IMR-90 (cell line): ENCODE measurements around the gene LCE2A. TPM values are rescaled to one million over a fixed set of nuclear protein-coding genes. Genes with fewer than 3 reads are reported as not detected.

Experiments used
- ATAC-seq: fragments of 200-7000 bp; cut with Tn5 transposase; 2 replicates; pipeline ENCODE4 v1.9.1; 2020; ENCODE audit warnings: low read depth, mild to moderate bottlenecking, moderate library complexity
- BruUV-seq: library from RNA; stranded (reverse); fragments of 400-500 nt; replicated peaks from 2 replicates; lab custom pipeline; 2021; lab: Mats Ljungman, UMichigan
- CTCF ChIA-PET: fragments of 300-600 bp; formaldehyde crosslinking; extraction: SDS; loops from one replicate; lab custom pipeline; 2021; ENCODE audit warnings: antibody characterized with exemption; lab: Yijun Ruan, JAX
- POLR2A ChIA-PET: fragments of 300-600 bp; sonication (Branson Sonifier 250); formaldehyde crosslinking; loops from one replicate; lab custom pipeline; 2022; ENCODE audit warnings: antibody characterized with exemption; ENCODE audit not compliant: unreplicated experiment; lab: Charles Lee
- DNase-seq: peaks from one replicate; pipeline ENCODE4 v3.0.0; 2013
- H2AFZ ChIP-seq: replicated peaks from 2 replicates; pipeline ENCODE3; 2013; ENCODE audit warnings: low read length, mild to moderate bottlenecking; ENCODE audit not compliant: poor library complexity
- H2AK5ac ChIP-seq: 2 replicates; pipeline ENCODE4 v1.6.1; 2013; ENCODE audit warnings: low read depth, low read length, inconsistent platforms
- H2AK9ac ChIP-seq: replicated peaks from 2 replicates; pipeline ENCODE3; 2013; ENCODE audit warnings: mild to moderate bottlenecking, low read depth, low read length, moderate library complexity; ENCODE audit not compliant: poor library complexity
- H2BK120ac ChIP-seq: 2 replicates; pipeline ENCODE4 v1.6.1; 2013; ENCODE audit warnings: low read depth, low read length, inconsistent platforms
- H2BK15ac ChIP-seq: 3 replicates; pipeline ENCODE4 v1.6.1; 2013; ENCODE audit warnings: low read depth, low read length, inconsistent platforms
- H2BK20ac ChIP-seq: 2 replicates; pipeline ENCODE4 v1.6.1; 2013; ENCODE audit warnings: low read depth, mild to moderate bottlenecking, inconsistent platforms, low read length, moderate library complexity
- H2BK5ac ChIP-seq: 2 replicates; pipeline ENCODE4 v1.6.1; 2013; ENCODE audit warnings: mild to moderate bottlenecking, low read depth, low read length, inconsistent platforms; ENCODE audit not compliant: poor library complexity, severe bottlenecking
- H3K14ac ChIP-seq: replicated peaks from 2 replicates; pipeline ENCODE4 v1.6.1; 2013; ENCODE audit warnings: low read depth, low read length, inconsistent platforms
- H3K18ac ChIP-seq: 2 replicates; pipeline ENCODE4 v1.6.1; 2013; ENCODE audit warnings: low read depth, low read length, control low read depth
- H3K23ac ChIP-seq: 2 replicates; pipeline ENCODE4 v1.6.1; 2013; ENCODE audit warnings: low read depth, low read length, inconsistent platforms
- H3K27ac ChIP-seq: 2 replicates; pipeline ENCODE4 v1.5.1; 2013; ENCODE audit warnings: mild to moderate bottlenecking, control low read depth, low read length; ENCODE audit not compliant: insufficient read depth
- H3K27me3 ChIP-seq: 2 replicates; pipeline ENCODE4 v1.6.1; 2013; ENCODE audit warnings: low read length; ENCODE audit not compliant: control insufficient read depth, insufficient read depth
- H3K36me3 ChIP-seq: 2 replicates; pipeline ENCODE4 v1.6.1; 2013; ENCODE audit warnings: low read length, mixed read lengths; ENCODE audit not compliant: control insufficient read depth, insufficient read depth
- H3K4ac ChIP-seq: 2 replicates; pipeline ENCODE4 v1.6.1; 2013; ENCODE audit warnings: low read depth, low read length, inconsistent platforms
- H3K4me1 ChIP-seq: 2 replicates; pipeline ENCODE4 v1.6.1; 2013; ENCODE audit warnings: low read length, mixed read lengths; ENCODE audit not compliant: control insufficient read depth, insufficient read depth
- H3K4me2 ChIP-seq: 2 replicates; pipeline ENCODE4 v1.6.1; 2013; ENCODE audit warnings: low read depth, mild to moderate bottlenecking, control low read depth, low read length, moderate library complexity
- H3K4me3 ChIP-seq: 2 replicates; pipeline ENCODE4 v1.5.1; 2013; ENCODE audit warnings: low read depth, mild to moderate bottlenecking, control low read depth, low read length, moderate library complexity; ENCODE audit not compliant: insufficient read depth
- H3K56ac ChIP-seq: 2 replicates; pipeline ENCODE4 v1.6.1; 2013; ENCODE audit warnings: low read length, inconsistent platforms; ENCODE audit not compliant: insufficient read depth; ENCODE audit errors: extremely low read depth
- H3K79me1 ChIP-seq, 2 experiments: 2 replicates each; pipeline ENCODE4 v1.6.1; 2013; ENCODE audit warnings: low read length in 2 of 2, inconsistent platforms in 1 of 2, low read depth in 1 of 2
- H3K9ac ChIP-seq: 2 replicates; pipeline ENCODE4 v1.6.1; 2013; ENCODE audit warnings: low read depth, low read length, control low read depth
- H3K9me1 ChIP-seq: 2 replicates; pipeline ENCODE4 v1.6.1; 2013; ENCODE audit warnings: low read length, inconsistent platforms; ENCODE audit not compliant: insufficient read depth
- H3K9me3 ChIP-seq: 2 replicates; pipeline ENCODE4 v1.6.1; 2013; ENCODE audit warnings: low read length; ENCODE audit not compliant: control insufficient read depth, insufficient read depth
- H4K20me1 ChIP-seq: 2 replicates; pipeline ENCODE4 v1.6.1; 2013; ENCODE audit warnings: low read length, inconsistent platforms; ENCODE audit not compliant: insufficient read depth
- H4K5ac ChIP-seq: 2 replicates; pipeline ENCODE4 v1.6.1; 2013; ENCODE audit warnings: mild to moderate bottlenecking, low read depth, low read length, control low read depth
- H4K8ac ChIP-seq, 2 experiments: 2 replicates each; pipeline ENCODE4 v1.6.1; 2013; ENCODE audit warnings: low read depth in 2 of 2, low read length in 2 of 2, control low read depth in 1 of 2, inconsistent platforms in 1 of 2
- H4K91ac ChIP-seq: 2 replicates; pipeline ENCODE4 v1.6.1; 2013; ENCODE audit warnings: low read depth, low read length, inconsistent platforms; ENCODE audit not compliant: insufficient read depth
- CEBPB ChIP-seq: IDR thresholded peaks from 2 replicates; pipeline ENCODE4 v1.6.1; 2012; ENCODE audit warnings: low read depth, low read length, improper control_type of control experiment
- CHD1 ChIP-seq: IDR thresholded peaks from 2 replicates; pipeline ENCODE4 v1.6.1; 2012; ENCODE audit warnings: low read depth, low read length, improper control_type of control experiment
- FOS ChIP-seq: fragments of 150-350 bp; IDR thresholded peaks from 2 replicates; pipeline ENCODE4 v1.6.1; 2016; ENCODE audit warnings: low read depth, low read length
- MAFK ChIP-seq: IDR thresholded peaks from 2 replicates; pipeline ENCODE4 v1.6.1; 2012; ENCODE audit warnings: low read depth, low read length, improper control_type of control experiment
- MAZ ChIP-seq: IDR thresholded peaks from 2 replicates; pipeline ENCODE4 v1.6.1; 2012; ENCODE audit warnings: low read depth, mild to moderate bottlenecking, low read length, improper control_type of control experiment, moderate library complexity, borderline replicate concordance
- RAD21 ChIP-seq: IDR thresholded peaks from 2 replicates; pipeline ENCODE4 v1.6.1; 2012; ENCODE audit warnings: low read length, improper control_type of control experiment
- RCOR1 ChIP-seq: IDR thresholded peaks from 2 replicates; pipeline ENCODE4 v1.6.1; 2012; ENCODE audit warnings: mild to moderate bottlenecking, low read length, improper control_type of control experiment; ENCODE audit not compliant: insufficient replicate concordance
- WGBS, 2 experiments: methylation state at CpG; one replicate each; pipeline versions ENCODE4 v1.1.5 to v1.1.7; 2013; ENCODE audit warnings: missing lambda C conversion rate in 2 of 2; ENCODE audit not compliant: insufficient read length in 1 of 2; ENCODE audit errors: extremely low coverage in 2 of 2; 5-methylcytosine and 5-hydroxymethylcytosine counted together
- dilution Hi-C: fragments of 300-500 bp; cut with HindIII; formaldehyde crosslinking; loops from one replicate; pipeline ENCODE4 v1.14.3; 2018; ENCODE audit warnings: low sequenced_read_pairs; ENCODE audit not compliant: unreplicated experiment
- in situ Hi-C: fragments of 300-500 bp; cut with MboI; formaldehyde crosslinking; loops from 3 replicates; pipeline ENCODE4 v1.14.3; 2019; ENCODE audit warnings: low sequenced_read_pairs, inconsistent platforms, mixed read lengths
- intact Hi-C: fragments of 100-400 bp; cut with micrococcal nuclease; formaldehyde crosslinking; loops from 2 replicates; pipeline ENCODE4 v1.10.0; 2022
- polyA plus RNA-seq, 3 experiments: library from polyadenylated mRNA; depleted of rRNA; stranded (reverse); fragments of >200 nt; gene quantifications; 2 replicates each; pipeline ENCODE4 v1.2.3, GENCODE V29; 2012; ENCODE audit warnings: low replicate concordance in 1 of 3
- total RNA-seq: library from RNA; depleted of rRNA; stranded (reverse); fragments of >200 nt; gene quantifications from 2 replicates; pipeline ENCODE4 v1.2.3, GENCODE V29; 2012
- TF ChIP-seq, protein P1 (sequence below): fragments of 150-350 bp; IDR thresholded peaks from 2 replicates; pipeline ENCODE4 v1.6.1; 2017; ENCODE audit warnings: mild to moderate bottlenecking, antibody characterized with exemption, low read length, low read depth
- TF ChIP-seq, protein P2 (sequence below): fragments of 150-350 bp; IDR thresholded peaks from 2 replicates; pipeline ENCODE4 v1.6.1; 2016; ENCODE audit warnings: low read depth, mild to moderate bottlenecking, low read length, moderate library complexity, borderline replicate concordance

The LCE2A gene
- total and polyA plus RNA-seq, 2 of the 4 experiments (the other 2 are of a cell fraction), result 0.50 TPM; not detected in 1

DNA sequence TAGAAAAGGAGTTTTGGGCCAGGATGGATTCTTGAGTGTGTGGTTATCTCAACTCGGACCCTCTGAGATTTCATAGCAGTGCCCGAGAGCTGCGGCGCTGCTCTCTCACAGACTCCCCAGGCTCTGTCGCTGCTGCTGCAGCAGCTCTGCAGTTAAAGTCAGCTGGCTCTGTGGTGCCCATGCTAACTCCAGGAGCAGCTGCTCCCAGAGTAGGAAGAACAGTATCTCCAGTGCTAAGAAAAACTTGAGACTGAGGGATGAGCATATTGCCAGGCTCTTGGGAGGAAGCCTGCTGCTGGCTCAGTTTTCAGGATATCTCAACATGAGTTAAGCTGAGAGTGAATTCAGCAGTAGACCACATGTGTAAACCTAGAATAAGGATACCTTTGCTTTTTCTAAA is 30.5 kb upstream of the LCE2A start:
- Histone ChIP-seq H3K9me1 (no peaks in the 10 kb centered on the region), H3K79me1 (no peaks in the 10 kb centered on the region), H3K23ac (no peak overlapping the region), H2BK20ac (no peak overlapping the region), H3K36me3 (no peaks in the 10 kb centered on the region), H3K9me3 (no peaks in the 10 kb centered on the region), H3K9ac (no peak overlapping the region), H2AK5ac (no peak overlapping the region), H4K5ac (no peak overlapping the region), H3K27ac (no peak overlapping the region), H2AK9ac (no peak overlapping the region), H3K56ac (no peak overlapping the region), H2BK15ac (no peak overlapping the region), H3K4me3 (no peak overlapping the region), H4K91ac (no peak overlapping the region), H4K20me1 (no peaks in the 10 kb centered on the region), H3K14ac (no peak overlapping the region), H2BK120ac (no peak overlapping the region), H2BK5ac (no peak overlapping the region), H3K4me1 (no peaks in the 10 kb centered on the region), H3K27me3 (no peaks in the 10 kb centered on the region; the same call in 1 of the 2 replicates), H3K18ac (no peak overlapping the region), H3K4ac (no peak overlapping the region), H3K4me2 (no peak overlapping the region), H2AFZ (no peak overlapping the region), H4K8ac (no peak overlapping the region)
- no peak for DNase-seq
- in situ Hi-C loops, result loop anchor here (25.0 kb wide), 1 partner anchor 545 kb away; the partner anchor contains the start of genes LELP1 and PRR9
- no peak for ATAC-seq
- ChIA-PET CTCF (no interaction called here), POLR2A (no interaction called here)
- 83% methylated on average over 4 of the region's 5 CpGs; no CpG with 5 or more reads in 1 of the 2 experiments for WGBS, 2 experiments
- intact Hi-C loops, result no loop called here
- no TSS peak for BruUV-seq
- TF ChIP-seq CHD1 (no peak), RAD21 (no peak), CEBPB (no peak), MAFK (no peak), MAZ (no peak), RCOR1 (no peak), FOS (no peak)
- TF ChIP-seq, protein P1, sequence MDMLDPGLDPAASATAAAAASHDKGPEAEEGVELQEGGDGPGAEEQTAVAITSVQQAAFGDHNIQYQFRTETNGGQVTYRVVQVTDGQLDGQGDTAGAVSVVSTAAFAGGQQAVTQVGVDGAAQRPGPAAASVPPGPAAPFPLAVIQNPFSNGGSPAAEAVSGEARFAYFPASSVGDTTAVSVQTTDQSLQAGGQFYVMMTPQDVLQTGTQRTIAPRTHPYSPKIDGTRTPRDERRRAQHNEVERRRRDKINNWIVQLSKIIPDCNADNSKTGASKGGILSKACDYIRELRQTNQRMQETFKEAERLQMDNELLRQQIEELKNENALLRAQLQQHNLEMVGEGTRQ, result no peak
- TF ChIP-seq, protein P2, sequence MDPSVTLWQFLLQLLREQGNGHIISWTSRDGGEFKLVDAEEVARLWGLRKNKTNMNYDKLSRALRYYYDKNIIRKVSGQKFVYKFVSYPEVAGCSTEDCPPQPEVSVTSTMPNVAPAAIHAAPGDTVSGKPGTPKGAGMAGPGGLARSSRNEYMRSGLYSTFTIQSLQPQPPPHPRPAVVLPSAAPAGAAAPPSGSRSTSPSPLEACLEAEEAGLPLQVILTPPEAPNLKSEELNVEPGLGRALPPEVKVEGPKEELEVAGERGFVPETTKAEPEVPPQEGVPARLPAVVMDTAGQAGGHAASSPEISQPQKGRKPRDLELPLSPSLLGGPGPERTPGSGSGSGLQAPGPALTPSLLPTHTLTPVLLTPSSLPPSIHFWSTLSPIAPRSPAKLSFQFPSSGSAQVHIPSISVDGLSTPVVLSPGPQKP, result no peak
- dilution Hi-C loops, result no loop called here
